ENCODE measurements around the gene MAPK8.

The MAPK8 gene

GRCh38 chr10:48431871-48432270 lies 125.4 kb downstream of the MAPK8 start:
- H3K27ac ChIP-seq: no peak overlapping the region
- no peak for TF ChIP-seq CTCF (conservative IDR thresholded peaks at IDR 0.05)

DNA sequence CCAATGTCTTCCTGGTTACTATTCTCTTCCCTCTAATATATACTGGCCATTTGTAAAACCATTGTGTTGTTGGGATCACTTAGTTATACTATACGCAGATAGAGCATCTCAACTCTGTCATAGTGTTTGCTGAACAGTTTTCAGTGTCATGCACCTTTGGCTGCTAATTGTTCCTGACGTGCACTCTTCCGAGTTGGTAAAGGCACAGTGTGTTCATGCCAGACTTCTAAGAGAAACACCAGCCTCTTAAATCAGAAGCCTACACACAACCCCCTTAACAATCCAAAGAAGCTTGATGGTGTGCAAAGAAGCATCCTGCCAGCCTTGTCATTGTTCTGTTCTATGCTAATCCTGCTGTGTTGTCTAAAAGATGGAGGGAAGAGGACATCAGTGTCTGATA lies 131.1 kb downstream of the MAPK8 start:
- TF ChIP-seq CTCF (conservative IDR thresholded peaks at IDR 0.05): no peak
- H3K27ac ChIP-seq: no peak overlapping the region

GRCh38 chr10:48439031-48439430 lies 132.6 kb downstream of the MAPK8 start:
- H3K27ac ChIP-seq: no peak overlapping the region
- TF ChIP-seq CTCF (conservative IDR thresholded peaks at IDR 0.05): no peak

DNA sequence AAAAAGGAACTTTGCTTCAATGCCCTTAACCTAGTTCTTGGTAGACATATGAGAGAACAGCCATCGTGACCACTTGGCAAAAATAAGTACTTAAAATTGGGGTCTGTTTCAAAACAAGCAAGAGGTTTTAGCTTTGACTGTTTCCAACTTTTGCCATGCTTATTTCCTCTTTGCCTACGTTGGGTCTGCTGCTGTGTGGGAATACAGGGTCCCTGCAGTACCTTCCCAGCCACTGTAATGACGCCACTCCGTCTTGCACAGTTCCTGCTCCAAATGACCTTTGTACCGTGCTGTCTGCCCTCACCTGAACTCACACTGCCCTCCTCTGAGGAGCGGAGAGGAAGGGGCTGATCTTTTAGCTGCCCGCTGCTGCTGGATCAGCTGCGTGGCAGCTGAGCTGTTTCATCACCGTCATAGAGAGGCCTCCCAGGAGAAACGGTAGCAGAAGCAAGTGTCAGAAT lies 133.1 kb downstream of the MAPK8 start:
- no peak overlapping the region for H3K27ac ChIP-seq
- TF ChIP-seq CTCF (conservative IDR thresholded peaks at IDR 0.05): no peak

DNA sequence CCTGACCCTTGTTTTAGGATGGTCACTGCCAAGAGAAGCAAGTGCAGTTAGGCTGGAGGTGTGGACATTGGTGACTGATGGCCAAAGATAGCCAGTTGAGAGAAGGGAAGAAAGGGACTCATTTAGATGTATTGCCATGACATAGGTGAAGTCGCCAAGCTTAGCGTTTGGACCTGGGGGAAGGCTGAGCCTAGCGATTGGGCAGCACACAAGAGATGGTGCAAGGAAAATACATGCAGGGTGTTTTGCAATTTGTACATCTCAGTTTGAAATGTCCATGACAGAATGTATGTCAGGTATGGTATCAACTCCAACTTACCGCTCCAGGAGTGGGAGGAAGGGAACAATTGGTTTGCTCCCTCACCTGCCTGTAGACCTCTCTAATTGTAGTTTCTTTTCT lies 134.3 kb downstream of the MAPK8 start:
- H3K27ac ChIP-seq: no peak overlapping the region
- TF ChIP-seq CTCF (conservative IDR thresholded peaks at IDR 0.05): no peak

- H3K27ac ChIP-seq: no peak overlapping the region
- TF ChIP-seq CTCF (conservative IDR thresholded peaks at IDR 0.05): no peak
Observed at GRCh38 chr10:48442090-48442808, 135.8 kb downstream of the MAPK8 start.

DNA sequence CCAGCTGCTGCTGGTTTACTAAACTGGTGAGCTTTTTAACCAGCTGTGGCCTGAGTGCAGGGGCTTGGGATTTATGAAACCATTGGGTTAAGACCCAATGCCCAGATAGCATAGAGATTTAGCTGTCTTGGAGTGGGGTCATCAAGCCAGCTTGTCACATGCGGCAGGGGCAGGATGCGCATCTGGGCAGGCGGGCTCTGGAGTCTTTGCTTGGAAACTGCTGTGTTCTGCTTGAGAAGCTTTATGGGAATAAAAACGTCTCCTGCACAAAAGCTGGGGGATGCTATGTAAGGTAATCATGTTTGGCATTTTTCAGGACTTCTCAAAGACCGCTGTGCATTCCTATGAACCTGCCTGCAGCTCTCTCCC lies 136.3 kb downstream of the MAPK8 start:
- no peak overlapping the region for H3K27ac ChIP-seq
- no peak for TF ChIP-seq CTCF (conservative IDR thresholded peaks at IDR 0.05)

Data from VCaP (cell line).